WERI-Rb-1 (cell line): ENCODE results near the gene PTPRN2.
"Not testable (repeated sequence)": the region's sequence is repeated elsewhere in the genome, so short reads cannot be mapped to it uniquely, and the experiment has no call there.

Experiments
- DNase-seq: peaks from one replicate; pipeline ENCODE4 v3.0.0-alpha.2; 2020
- H3K27ac ChIP-seq: fragments of 250-450 bp; sonication (Bioruptor Pico); 2 replicates; pipeline ENCODE4 v1.5.1; 2020; ENCODE audit warnings: mild to moderate bottlenecking, moderate library complexity
- H3K27me3 ChIP-seq: fragments of 250-450 bp; sonication (Bioruptor Pico); 2 replicates; pipeline ENCODE4 v1.5.1; 2021; ENCODE audit warnings: mild to moderate bottlenecking, low read depth, moderate library complexity; ENCODE audit not compliant: insufficient read depth, severe bottlenecking
- H3K36me3 ChIP-seq: fragments of 250-450 bp; sonication (Bioruptor Pico); 2 replicates; pipeline ENCODE4 v1.5.1; 2020; ENCODE audit warnings: mild to moderate bottlenecking, moderate library complexity
- H3K4me3 ChIP-seq: 2 replicates; pipeline ENCODE4 v1.5.1; 2011; ENCODE audit warnings: low read depth, mild to moderate bottlenecking, control low read depth, low read length
- H3K9me3 ChIP-seq: fragments of 250-450 bp; sonication (Bioruptor Pico); 2 replicates; pipeline ENCODE4 v1.5.1; 2021; ENCODE audit warnings: mild to moderate bottlenecking, moderate library complexity; ENCODE audit not compliant: severe bottlenecking
- TF ChIP-seq, protein P1 (sequence below): IDR thresholded peaks from 2 replicates; pipeline ENCODE4 v1.5.1; 2011; ENCODE audit warnings: low read depth, mild to moderate bottlenecking, control low read depth, inconsistent platforms, low read length

Gene PTPRN2

GRCh38 chr7:158587162-158588084 is at the start of gene PTPRN2:
Gene PTPRN2 (minus strand): TSS chr7:158587823.
- Histone ChIP-seq H3K27me3 (no peaks in the 10 kb centered on the region), H3K4me3 (peak within 1 kb of the TSS; percentile 49), H3K36me3 (no peaks in the 10 kb centered on the region), H3K9me3 (no peaks in the 10 kb centered on the region), H3K27ac (peak within 1 kb of the TSS; percentile 67)
- TF ChIP-seq, protein P1, sequence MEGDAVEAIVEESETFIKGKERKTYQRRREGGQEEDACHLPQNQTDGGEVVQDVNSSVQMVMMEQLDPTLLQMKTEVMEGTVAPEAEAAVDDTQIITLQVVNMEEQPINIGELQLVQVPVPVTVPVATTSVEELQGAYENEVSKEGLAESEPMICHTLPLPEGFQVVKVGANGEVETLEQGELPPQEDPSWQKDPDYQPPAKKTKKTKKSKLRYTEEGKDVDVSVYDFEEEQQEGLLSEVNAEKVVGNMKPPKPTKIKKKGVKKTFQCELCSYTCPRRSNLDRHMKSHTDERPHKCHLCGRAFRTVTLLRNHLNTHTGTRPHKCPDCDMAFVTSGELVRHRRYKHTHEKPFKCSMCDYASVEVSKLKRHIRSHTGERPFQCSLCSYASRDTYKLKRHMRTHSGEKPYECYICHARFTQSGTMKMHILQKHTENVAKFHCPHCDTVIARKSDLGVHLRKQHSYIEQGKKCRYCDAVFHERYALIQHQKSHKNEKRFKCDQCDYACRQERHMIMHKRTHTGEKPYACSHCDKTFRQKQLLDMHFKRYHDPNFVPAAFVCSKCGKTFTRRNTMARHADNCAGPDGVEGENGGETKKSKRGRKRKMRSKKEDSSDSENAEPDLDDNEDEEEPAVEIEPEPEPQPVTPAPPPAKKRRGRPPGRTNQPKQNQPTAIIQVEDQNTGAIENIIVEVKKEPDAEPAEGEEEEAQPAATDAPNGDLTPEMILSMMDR: no peak
- DNase-seq: peak; percentile 59

GRCh38 chr7:158633055-158633956 is 45.7 kb upstream of the PTPRN2 start:
- peaks cover 33% of the 10 kb centered on the region for H3K36me3 ChIP-seq
- no peak overlapping the region for H3K4me3 ChIP-seq
- TF ChIP-seq, protein P1: no peak
- no peak for DNase-seq
- no peak overlapping the region for H3K27ac ChIP-seq
- no peaks in the 10 kb centered on the region for H3K27me3 ChIP-seq
- no peaks in the 10 kb centered on the region for H3K9me3 ChIP-seq

GRCh38 chr7:158631574-158632195 is 44.1 kb upstream of the PTPRN2 start:
- H3K36me3 ChIP-seq: peaks cover 30% of the 10 kb centered on the region

DNA sequence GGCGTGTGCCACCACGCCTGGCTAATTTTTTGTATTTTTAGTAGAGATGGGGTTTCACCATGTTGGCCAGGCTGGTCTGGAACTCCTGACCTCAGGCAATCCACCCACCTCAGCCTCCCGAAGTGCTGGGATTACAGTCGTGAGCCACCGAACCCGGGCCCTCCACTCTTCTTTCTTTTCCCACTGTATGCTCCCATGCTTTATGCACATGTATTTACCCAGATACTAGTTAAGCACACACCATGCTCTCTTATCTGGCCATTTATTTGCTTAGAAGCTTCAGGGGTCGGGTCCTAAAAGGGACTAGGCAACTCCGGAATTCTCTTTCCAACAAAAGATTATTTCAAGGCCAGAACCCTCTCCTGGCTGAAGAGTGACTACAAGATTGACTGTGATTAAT is 38.7 kb upstream of the PTPRN2 start:
- DNase-seq, H3K9me3 ChIP-seq, H3K27me3 ChIP-seq, H3K4me3 ChIP-seq, H3K27ac ChIP-seq: not testable (repeated sequence)
- peaks cover 29% of the 10 kb centered on the region for H3K36me3 ChIP-seq

More at GRCh38 chr7:158631574-158632195, 44.1 kb upstream of the PTPRN2 start:
- TF ChIP-seq, protein P1: no peak
- Histone ChIP-seq H3K27ac (no peak overlapping the region), H3K27me3 (no peaks in the 10 kb centered on the region), H3K4me3 (no peak overlapping the region), H3K9me3 (no peaks in the 10 kb centered on the region)
- no peak for DNase-seq

DNA sequence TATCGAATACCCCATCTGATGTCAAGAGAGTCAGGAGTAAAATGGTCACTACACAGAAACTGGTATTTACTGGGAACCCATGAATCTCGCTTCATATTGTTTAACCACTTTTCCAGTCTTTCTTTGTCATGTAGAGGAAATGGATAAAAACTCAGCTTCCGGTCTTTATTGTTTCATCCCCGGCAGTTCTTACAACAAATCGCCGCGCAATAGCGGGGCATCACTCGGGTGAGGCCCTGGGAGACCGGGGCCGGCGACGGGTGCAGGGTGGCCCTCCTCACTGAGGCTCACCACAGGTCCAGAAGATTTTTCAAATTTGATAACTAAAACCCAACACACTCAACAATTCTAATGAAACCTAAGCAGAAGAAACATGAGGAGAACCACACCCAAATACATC is 35.6 kb upstream of the PTPRN2 start:
- Histone ChIP-seq H3K27me3 (no peaks in the 10 kb centered on the region), H3K36me3 (peaks cover 7% of the 10 kb centered on the region), H3K4me3 (no peak overlapping the region), H3K9me3 (no peaks in the 10 kb centered on the region), H3K27ac (no peak overlapping the region)
- TF ChIP-seq, protein P1: no peak
- no peak for DNase-seq
